Neural progenitor cell (in vitro differentiated cells): Measurements from ENCODE around the gene CAVIN4. TPM values are rescaled to one million over a fixed set of nuclear protein-coding genes. Genes with fewer than 3 reads are reported as not detected.

Experiments
- DNase-seq: peaks from one replicate; pipeline ENCODE4 v3.0.0-alpha.2; 2016; ENCODE audit warnings: low spot score
- H2AFZ ChIP-seq: fragments of 200-600 bp; sonication (generic); replicated peaks from 2 replicates; pipeline ENCODE4 v1.6.1; 2016; ENCODE audit warnings: antibody characterized with exemption
- H3F3A ChIP-seq: fragments of 200-600 bp; sonication (generic); 2 replicates; pipeline ENCODE4 v1.6.1; 2016; ENCODE audit warnings: antibody characterized with exemption, low read depth
- H3K27ac ChIP-seq: fragments of 200-600 bp; sonication (generic); 2 replicates; pipeline ENCODE4 v1.5.1; 2016; ENCODE audit warnings: mild to moderate bottlenecking
- H3K27me3 ChIP-seq: fragments of 200-600 bp; sonication (generic); 2 replicates; pipeline ENCODE4 v1.6.1; 2016; ENCODE audit warnings: mild to moderate bottlenecking, moderate library complexity
- H3K36me3 ChIP-seq: fragments of 200-600 bp; sonication (generic); 2 replicates; pipeline ENCODE4 v1.5.1; 2016
- H3K4me1 ChIP-seq: fragments of 200-600 bp; sonication (generic); 2 replicates; pipeline ENCODE4 v1.6.1; 2016; ENCODE audit warnings: mixed run types
- H3K4me2 ChIP-seq: fragments of 200-600 bp; sonication (generic); 2 replicates; pipeline ENCODE4 v1.6.1; 2016
- H3K4me3 ChIP-seq: fragments of 200-600 bp; sonication (generic); 2 replicates; pipeline ENCODE4 v1.5.1; 2016
- H3K79me2 ChIP-seq: fragments of 200-600 bp; sonication (generic); 2 replicates; pipeline ENCODE4 v1.6.1; 2016; ENCODE audit warnings: low read depth
- H3K9ac ChIP-seq: fragments of 200-600 bp; sonication (generic); 2 replicates; pipeline ENCODE4 v1.6.1; 2016
- H3K9me3 ChIP-seq: fragments of 200-600 bp; sonication (generic); 2 replicates; pipeline ENCODE4 v1.5.1; 2016; ENCODE audit warnings: low read depth
- H4K20me1 ChIP-seq: fragments of 200-600 bp; sonication (generic); 2 replicates; pipeline ENCODE4 v1.6.1; 2016; ENCODE audit warnings: low read depth
- H3K27ac Mint-ChIP-seq: 3 replicates; pipeline ENCODE4 v1.8.0; 2021; ENCODE audit warnings: mixed read lengths
- H3K27me3 Mint-ChIP-seq: 2 replicates; pipeline ENCODE4 v1.8.0; 2022; ENCODE audit warnings: low read depth, mild to moderate bottlenecking, inconsistent platforms, moderate library complexity, mixed read lengths; ENCODE audit not compliant: insufficient read depth
- H3K36me3 Mint-ChIP-seq: 3 replicates; pipeline ENCODE4 v1.8.0; 2021; ENCODE audit warnings: mixed read lengths
- H3K4me1 Mint-ChIP-seq: 3 replicates; pipeline ENCODE4 v1.8.0; 2021; ENCODE audit warnings: mixed read lengths
- H3K4me3 Mint-ChIP-seq: 3 replicates; pipeline ENCODE4 v1.8.0; 2021; ENCODE audit warnings: mild to moderate bottlenecking, moderate library complexity, mixed read lengths
- H3K9me3 Mint-ChIP-seq: 3 replicates; pipeline ENCODE4 v1.8.0; 2020; ENCODE audit warnings: mixed read lengths
- CTCF ChIP-seq: fragments of 200-600 bp; sonication (generic); IDR thresholded peaks from 2 replicates; pipeline ENCODE4 v1.5.1; 2017; ENCODE audit warnings: antibody characterized with exemption, mild to moderate bottlenecking
- EZH2 ChIP-seq: fragments of 200-600 bp; sonication (generic); IDR thresholded peaks from 2 replicates; pipeline ENCODE4 v1.6.1; 2017; ENCODE audit warnings: antibody characterized with exemption, mild to moderate bottlenecking, moderate library complexity
- EZH2phosphoT487 ChIP-seq: fragments of 200-600 bp; sonication (generic); IDR thresholded peaks from 2 replicates; pipeline ENCODE4 v1.6.1; 2017; ENCODE audit warnings: antibody characterized with exemption
- total RNA-seq: library from RNA; depleted of rRNA; stranded (reverse); fragments of >200 nt; gene quantifications from 2 replicates; pipeline ENCODE4 v1.2.3, GENCODE V29; 2015; ENCODE audit warnings: low replicate concordance

CAVIN4 gene
- total RNA-seq, 1 donor from 2014 or later: 8.8 TPM

GRCh38 chr9:100602342-100602801, 24.5 kb downstream of the CAVIN4 start:
- Histone ChIP-seq H3F3A (peaks cover 26% of the 10 kb centered on the region), H4K20me1 (no peaks in the 10 kb centered on the region), H3K9ac (no peak overlapping the region), H3K36me3 (no peaks in the 10 kb centered on the region), H3K4me2 (no peak overlapping the region), H3K27me3 (no peaks in the 10 kb centered on the region), H3K4me1 (peaks cover 17% of the 10 kb centered on the region), H3K79me2 (no peaks in the 10 kb centered on the region), H3K27ac (no peak overlapping the region), H3K4me3 (no peak overlapping the region), H3K9me3 (no peaks in the 10 kb centered on the region), H2AFZ (no peak overlapping the region)
- no peak overlapping the region for H3K4me3 Mint-ChIP-seq
- peak; percentile 78 for DNase-seq
- peaks cover 5% of the 10 kb centered on the region for H3K27me3 Mint-ChIP-seq
- H3K4me1 Mint-ChIP-seq: peaks cover 19% of the 10 kb centered on the region
- H3K27ac Mint-ChIP-seq: no peak overlapping the region
- TF ChIP-seq CTCF (peak; percentile 81), EZH2 (no peak), EZH2phosphoT487 (no peak)
- H3K36me3 Mint-ChIP-seq: no peaks in the 10 kb centered on the region
- H3K9me3 Mint-ChIP-seq: peaks cover 3% of the 10 kb centered on the region

- no peak overlapping the region for H3K27ac Mint-ChIP-seq
- H3K4me3 Mint-ChIP-seq: no peak overlapping the region
Observed at GRCh38 chr9:100605405-100605804, 27.5 kb downstream of the CAVIN4 start.

GRCh38 chr9:100619194-100619593, 41.3 kb downstream of the CAVIN4 start:
- no peak for TF ChIP-seq EZH2phosphoT487
- no peak for TF ChIP-seq CTCF
- no peak for TF ChIP-seq EZH2
- H2AFZ ChIP-seq: no peak overlapping the region

More at GRCh38 chr9:100605405-100605804, 27.5 kb downstream of the CAVIN4 start:
- no peak overlapping the region for H3K27ac ChIP-seq
- H3K9ac ChIP-seq: no peak overlapping the region
- H3K4me3 ChIP-seq: no peak overlapping the region
- H4K20me1 ChIP-seq: no peaks in the 10 kb centered on the region
- DNase-seq: no peak
- H3K4me2 ChIP-seq: no peak overlapping the region
- peaks cover 3% of the 10 kb centered on the region for H3K9me3 Mint-ChIP-seq
- H3K36me3 ChIP-seq: no peaks in the 10 kb centered on the region
- no peaks in the 10 kb centered on the region for H3K9me3 ChIP-seq
- H3K79me2 ChIP-seq: no peaks in the 10 kb centered on the region
- no peaks in the 10 kb centered on the region for H3K36me3 Mint-ChIP-seq
- H3K4me1 Mint-ChIP-seq: peaks cover 9% of the 10 kb centered on the region
- no peaks in the 10 kb centered on the region for H3K27me3 ChIP-seq
- H3K27me3 Mint-ChIP-seq: peaks cover 5% of the 10 kb centered on the region
- H2AFZ ChIP-seq: no peak overlapping the region
- TF ChIP-seq CTCF: no peak
- TF ChIP-seq EZH2: no peak
- no peak for TF ChIP-seq EZH2phosphoT487
- peaks cover 9% of the 10 kb centered on the region for H3F3A ChIP-seq
- peaks cover 7% of the 10 kb centered on the region for H3K4me1 ChIP-seq

More at GRCh38 chr9:100619194-100619593, 41.3 kb downstream of the CAVIN4 start:
- DNase-seq: peak; percentile 40
- H3K4me2 ChIP-seq: no peak overlapping the region
- H3K27me3 Mint-ChIP-seq: peaks cover 9% of the 10 kb centered on the region
- no peaks in the 10 kb centered on the region for H3K4me1 ChIP-seq
- peaks cover 23% of the 10 kb centered on the region for H3K9me3 Mint-ChIP-seq
- no peaks in the 10 kb centered on the region for H3K79me2 ChIP-seq
- H3K27ac Mint-ChIP-seq: no peak overlapping the region
- H3F3A ChIP-seq: no peaks in the 10 kb centered on the region
- no peak overlapping the region for H3K27ac ChIP-seq
- H3K4me3 ChIP-seq: no peak overlapping the region
- no peak overlapping the region for H3K4me3 Mint-ChIP-seq
- no peaks in the 10 kb centered on the region for H3K27me3 ChIP-seq
- H3K4me1 Mint-ChIP-seq: no peaks in the 10 kb centered on the region
- H3K9me3 ChIP-seq: peaks cover 4% of the 10 kb centered on the region
- H4K20me1 ChIP-seq: no peaks in the 10 kb centered on the region
- no peaks in the 10 kb centered on the region for H3K36me3 ChIP-seq
- no peaks in the 10 kb centered on the region for H3K36me3 Mint-ChIP-seq
- no peak overlapping the region for H3K9ac ChIP-seq
